KOPT-K1 (cell line): ENCODE results near the gene HNMT.
"Not testable (repeated sequence)": the region's sequence is repeated elsewhere in the genome, so short reads cannot be mapped to it uniquely, and the experiment has no call there.

Experiments
- H3K27ac ChIP-seq: fragments of 200-600 bp; sonication (generic); 2 replicates; pipeline ENCODE4 v1.5.1; 2016; ENCODE audit warnings: antibody characterized with exemption, mild to moderate bottlenecking, low read depth, low read length; ENCODE audit not compliant: poor library complexity, severe bottlenecking
- H3K36me3 ChIP-seq: fragments of 200-600 bp; sonication (generic); 2 replicates; pipeline ENCODE4 v1.5.1; 2017; ENCODE audit warnings: antibody characterized with exemption, mild to moderate bottlenecking, low read length, moderate library complexity; ENCODE audit not compliant: insufficient read depth
- H3K9me3 ChIP-seq: fragments of 200-600 bp; sonication (generic); 2 replicates; pipeline ENCODE4 v1.5.1; 2017; ENCODE audit warnings: antibody characterized with exemption, low read length, mild to moderate bottlenecking; ENCODE audit not compliant: insufficient read depth, poor library complexity, severe bottlenecking

Gene HNMT

GRCh38 chr2:137980459-137980858 lies 16.2 kb downstream of the HNMT start:
- no peaks in the 10 kb centered on the region for H3K36me3 ChIP-seq
- no peak overlapping the region for H3K27ac ChIP-seq
- H3K9me3 ChIP-seq: no peaks in the 10 kb centered on the region

GRCh38 chr2:137981112-137981656 lies 16.9 kb downstream of the HNMT start:
- Histone ChIP-seq H3K36me3 (no peaks in the 10 kb centered on the region), H3K27ac (no peak overlapping the region), H3K9me3 (no peaks in the 10 kb centered on the region)

GRCh38 chr2:137983581-137983980 lies 19.3 kb downstream of the HNMT start:
- H3K27ac ChIP-seq: no peak overlapping the region
- H3K36me3 ChIP-seq: no peaks in the 10 kb centered on the region
- no peaks in the 10 kb centered on the region for H3K9me3 ChIP-seq

GRCh38 chr2:137986268-137986667 lies 22.0 kb downstream of the HNMT start:
- Histone ChIP-seq H3K27ac (no peak overlapping the region), H3K9me3 (no peaks in the 10 kb centered on the region), H3K36me3 (no peaks in the 10 kb centered on the region)

- no peaks in the 10 kb centered on the region for H3K36me3 ChIP-seq
- no peak overlapping the region for H3K27ac ChIP-seq
- no peaks in the 10 kb centered on the region for H3K9me3 ChIP-seq
Observed at GRCh38 chr2:137987011-137987410, 22.7 kb downstream of the HNMT start.

GRCh38 chr2:137991078-137991477 lies 26.8 kb downstream of the HNMT start:
- no peaks in the 10 kb centered on the region for H3K36me3 ChIP-seq
- H3K9me3 ChIP-seq: peaks cover 4% of the 10 kb centered on the region
- H3K27ac ChIP-seq: no peak overlapping the region

GRCh38 chr2:137992039-137992646 lies 27.9 kb downstream of the HNMT start:
- no peaks in the 10 kb centered on the region for H3K36me3 ChIP-seq
- H3K27ac ChIP-seq: no peak overlapping the region
- peaks cover 4% of the 10 kb centered on the region for H3K9me3 ChIP-seq

- not testable (repeated sequence) for H3K27ac ChIP-seq, H3K9me3 ChIP-seq, H3K36me3 ChIP-seq
Observed at GRCh38 chr2:137993715-137994476, 29.6 kb downstream of the HNMT start.

DNA sequence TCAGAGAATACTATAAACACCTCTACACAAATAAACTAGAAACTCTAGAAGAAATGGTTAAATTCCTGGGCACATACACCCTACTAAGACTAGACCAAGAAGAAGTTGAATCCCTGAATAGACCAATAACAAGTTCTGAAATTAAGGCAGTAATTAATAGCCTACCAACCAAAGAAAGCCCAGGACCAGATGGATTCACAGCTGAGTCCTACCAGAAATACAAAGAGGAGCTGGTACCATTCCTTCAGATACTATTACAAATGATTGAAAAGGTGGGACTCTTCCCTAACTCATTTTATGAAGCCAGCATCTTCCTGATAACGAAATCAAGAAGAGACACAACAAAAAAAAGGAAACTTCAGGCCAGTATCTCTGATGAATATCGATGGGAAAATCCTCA lies 31.1 kb downstream of the HNMT start:
- H3K27ac ChIP-seq, H3K36me3 ChIP-seq, H3K9me3 ChIP-seq: not testable (repeated sequence)

DNA sequence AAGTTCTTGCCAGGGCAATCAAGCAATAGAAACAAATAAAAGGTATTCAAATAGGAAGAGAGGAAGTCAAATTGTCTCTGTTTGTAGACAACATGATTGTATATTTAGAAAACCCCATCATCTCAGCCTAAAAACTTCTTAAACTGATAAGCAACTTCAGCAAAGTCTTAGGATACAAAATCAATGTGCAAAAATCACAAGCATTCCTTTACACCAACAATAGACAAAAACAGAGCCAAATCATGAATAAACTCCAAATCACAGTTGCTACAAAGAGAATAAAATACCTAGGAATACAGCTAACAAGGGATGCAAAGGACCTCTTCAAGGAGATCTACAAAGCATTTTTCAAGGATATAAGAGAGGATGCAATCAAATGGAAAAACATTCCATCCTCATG lies 31.9 kb downstream of the HNMT start:
- H3K9me3 ChIP-seq, H3K36me3 ChIP-seq, H3K27ac ChIP-seq: not testable (repeated sequence)

GRCh38 chr2:137997733-137998132 lies 33.5 kb downstream of the HNMT start:
- no peaks in the 10 kb centered on the region for H3K36me3 ChIP-seq

GRCh38 chr2:137998503-137998902 lies 34.2 kb downstream of the HNMT start:
- Histone ChIP-seq H3K9me3 (no peaks in the 10 kb centered on the region), H3K36me3 (no peaks in the 10 kb centered on the region), H3K27ac (no peak overlapping the region)

More at GRCh38 chr2:137997733-137998132, 33.5 kb downstream of the HNMT start:
- no peak overlapping the region for H3K27ac ChIP-seq
- H3K9me3 ChIP-seq: peaks cover 2% of the 10 kb centered on the region

DNA sequence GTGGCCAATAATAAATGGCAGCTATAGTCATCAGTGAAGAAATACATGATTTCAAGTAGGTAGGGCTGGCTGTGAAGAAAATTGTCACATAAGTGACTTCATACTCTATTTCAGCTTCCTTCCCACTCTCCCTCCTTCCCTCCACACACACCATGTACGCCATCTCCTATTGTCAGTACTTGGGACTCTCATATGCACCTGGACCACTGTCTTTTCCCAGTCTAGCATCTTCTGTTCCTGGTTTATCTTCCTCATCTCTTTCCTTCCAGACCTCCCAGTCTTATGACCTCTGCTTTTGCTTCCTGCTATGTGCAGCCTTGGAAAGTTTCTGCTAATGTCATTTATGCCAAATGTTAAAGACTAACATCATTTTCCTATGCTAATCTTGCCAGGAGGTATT lies 35.0 kb downstream of the HNMT start:
- H3K9me3 ChIP-seq: no peaks in the 10 kb centered on the region
- no peak overlapping the region for H3K27ac ChIP-seq
- no peaks in the 10 kb centered on the region for H3K36me3 ChIP-seq

GRCh38 chr2:138000009-138000408 lies 35.7 kb downstream of the HNMT start:
- H3K9me3 ChIP-seq: no peaks in the 10 kb centered on the region

DNA sequence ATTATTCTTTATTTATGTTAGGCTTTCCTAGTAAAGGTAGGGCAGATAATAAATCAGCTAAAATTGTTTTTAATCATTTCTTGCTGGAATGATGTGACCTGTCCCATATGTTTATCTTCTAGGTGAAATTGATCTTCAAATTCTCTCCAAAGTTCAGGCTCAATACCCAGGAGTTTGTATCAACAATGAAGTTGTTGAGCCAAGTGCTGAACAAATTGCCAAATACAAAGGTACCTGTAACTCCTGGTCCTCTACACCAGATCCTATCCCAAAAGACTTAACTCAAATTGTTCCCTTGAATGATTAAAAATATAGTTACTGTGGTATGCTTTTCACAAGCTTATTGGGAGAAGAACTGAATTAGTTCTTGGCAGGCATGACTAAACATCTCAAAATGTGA lies 36.5 kb downstream of the HNMT start:
- Histone ChIP-seq H3K36me3 (no peaks in the 10 kb centered on the region), H3K9me3 (no peaks in the 10 kb centered on the region), H3K27ac (no peak overlapping the region)

More at GRCh38 chr2:138000009-138000408, 35.7 kb downstream of the HNMT start:
- no peak overlapping the region for H3K27ac ChIP-seq
- no peaks in the 10 kb centered on the region for H3K36me3 ChIP-seq

DNA sequence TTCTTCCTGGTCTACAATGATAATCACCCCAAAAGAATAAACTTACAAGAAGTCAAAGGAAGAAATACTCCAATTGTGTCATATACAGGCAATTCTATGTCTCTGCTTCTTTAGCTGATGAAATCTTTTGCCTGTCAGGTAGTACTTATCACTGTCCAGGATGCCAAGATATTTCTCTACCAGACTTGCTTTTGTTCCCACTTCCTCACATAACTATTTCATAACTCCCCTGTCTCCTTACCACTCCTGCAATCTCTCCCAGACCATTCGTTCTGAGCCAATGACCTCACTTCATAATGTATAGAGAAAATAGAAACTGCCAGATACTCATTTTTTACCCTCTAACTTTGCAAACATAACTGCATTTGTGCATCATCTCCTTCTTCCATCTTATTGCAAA lies 39.1 kb downstream of the HNMT start:
- no peaks in the 10 kb centered on the region for H3K36me3 ChIP-seq
- H3K27ac ChIP-seq: no peak overlapping the region
- no peaks in the 10 kb centered on the region for H3K9me3 ChIP-seq
